Liver (tissue), 9 donors: ENCODE measurements around the gene GALNT1. TPM values are rescaled to one million over a fixed set of nuclear protein-coding genes. Genes with fewer than 3 reads are reported as not detected.

Experiments
- DNase-seq: peaks from one replicate; pipeline ENCODE4 v3.0.0-alpha.2; 2017; ENCODE audit warnings: low spot score
- H3K27ac ChIP-seq, 2 donors: one replicate each; pipeline ENCODE4 v1.7.0; 2013; ENCODE audit warnings: inconsistent platforms in 2 of 2, low read length in 2 of 2, control low read depth in 1 of 2, low read depth in 1 of 2, mild to moderate bottlenecking in 1 of 2
- H3K27me3 ChIP-seq, 4 donors: one replicate each; pipeline versions ENCODE4 v1.6.1 to v1.7.0; 2013; ENCODE audit warnings: low read length in 3 of 4, inconsistent platforms in 1 of 4, mild to moderate bottlenecking in 1 of 4, moderate library complexity in 1 of 4; ENCODE audit not compliant: control insufficient read depth in 4 of 4, insufficient read depth in 4 of 4
- H3K36me3 ChIP-seq, 4 donors: one replicate each; pipeline versions ENCODE4 v1.6.1 to v1.7.0; 2013; ENCODE audit warnings: low read length in 3 of 4, mild to moderate bottlenecking in 3 of 4, low read depth in 1 of 4, moderate library complexity in 1 of 4; ENCODE audit not compliant: control insufficient read depth in 4 of 4, insufficient read depth in 3 of 4
- H3K4me1 ChIP-seq, 4 donors: one replicate each; pipeline versions ENCODE4 v1.6.1 to v1.7.0; 2013; ENCODE audit warnings: low read length in 3 of 4, mild to moderate bottlenecking in 3 of 4, moderate library complexity in 1 of 4; ENCODE audit not compliant: control insufficient read depth in 4 of 4, insufficient read depth in 4 of 4
- H3K4me3 ChIP-seq, 3 donors: one replicate each; pipeline versions ENCODE4 v1.6.1 to v1.7.0; 2013; ENCODE audit warnings: low read length in 3 of 3, control low read depth in 1 of 3, low read depth in 1 of 3, mild to moderate bottlenecking in 1 of 3
- H3K9ac ChIP-seq, 2 donors: one replicate each; pipeline ENCODE4 v1.7.0; 2013; ENCODE audit warnings: low read length in 2 of 2, mild to moderate bottlenecking in 2 of 2, moderate library complexity in 2 of 2, control low read depth in 1 of 2, low read depth in 1 of 2
- H3K9me3 ChIP-seq, 4 donors: one replicate each; pipeline versions ENCODE4 v1.6.1 to v1.7.0; 2013; ENCODE audit warnings: low read length in 3 of 4; ENCODE audit not compliant: control insufficient read depth in 4 of 4
- FOXA1 ChIP-seq: IDR thresholded peaks from 2 replicates; pipeline ENCODE4 v1.6.1; 2016; ENCODE audit warnings: antibody characterized with exemption
- HNF4A ChIP-seq, 2 donors: conservative IDR thresholded peaks; 2 replicates each; pipeline ENCODE4 v1.6.1; 2016; ENCODE audit warnings: antibody characterized with exemption in 2 of 2, mild to moderate bottlenecking in 2 of 2
- HNF4G ChIP-seq: IDR thresholded peaks from 2 replicates; pipeline ENCODE4 v1.6.1; 2016; ENCODE audit warnings: antibody characterized with exemption
- JUND ChIP-seq, 2 donors: IDR thresholded peaks; 2 replicates each; pipeline ENCODE4 v1.6.1; 2016; ENCODE audit warnings: antibody characterized with exemption in 2 of 2
- MAX ChIP-seq: IDR thresholded peaks from 2 replicates; pipeline ENCODE4 v1.6.1; 2016; ENCODE audit warnings: antibody characterized with exemption
- NR2F2 ChIP-seq: IDR thresholded peaks from 2 replicates; pipeline ENCODE4 v1.6.1; 2016; ENCODE audit warnings: antibody characterized with exemption
- RAD21 ChIP-seq, 2 donors: IDR thresholded peaks; 2 replicates each; pipeline ENCODE4 v1.6.1; 2016; ENCODE audit warnings: antibody characterized with exemption in 2 of 2, mild to moderate bottlenecking in 2 of 2
- REST ChIP-seq: IDR thresholded peaks from 2 replicates; pipeline ENCODE4 v1.6.1; 2016; ENCODE audit warnings: antibody characterized with exemption, mild to moderate bottlenecking
- RXRA ChIP-seq, 2 donors: IDR thresholded peaks; 2 replicates each; pipeline ENCODE4 v1.6.1; 2017 to 2018; ENCODE audit warnings: antibody characterized with exemption in 2 of 2, mild to moderate bottlenecking in 1 of 2
- SP1 ChIP-seq: IDR thresholded peaks from 2 replicates; pipeline ENCODE4 v1.6.1; 2018; ENCODE audit warnings: antibody characterized with exemption, mild to moderate bottlenecking
- TAF1 ChIP-seq: conservative IDR thresholded peaks from 2 replicates; pipeline ENCODE4 v1.6.1; 2016; ENCODE audit warnings: antibody characterized with exemption, mild to moderate bottlenecking
- YY1 ChIP-seq: IDR thresholded peaks from 2 replicates; pipeline ENCODE4 v1.6.1; 2016; ENCODE audit warnings: antibody characterized with exemption, mild to moderate bottlenecking
- ZBTB33 ChIP-seq: IDR thresholded peaks from 2 replicates; pipeline ENCODE4 v1.6.1; 2016; ENCODE audit warnings: antibody characterized with exemption
- WGBS: extraction: QIAGEN DNeasy Blood & Tissue Kit; methylation state at CpG from one replicate; pipeline ENCODE4 v1.1.7; 2013; 5-methylcytosine and 5-hydroxymethylcytosine counted together
- polyA plus RNA-seq, 2 donors: library from polyadenylated mRNA; stranded (reverse) in 1 of 2; unstranded in 1 of 2; fragments of 200-250 nt in 1 of 2; fragments of >200 nt in 1 of 2; fragmentation: Nextera tagmentation in 1 of 2; extraction: Ambion mirVana in 1 of 2; gene quantifications; one replicate each; pipeline versions ENCODE4 v1.2.1 to v1.2.3, GENCODE V29; 2013 to 2015
- total RNA-seq, 2 donors: library from RNA; depleted of rRNA; stranded (reverse); fragments of >200 nt; gene quantifications; one replicate each; pipeline ENCODE4 v1.2.3, GENCODE V29; 2014
- donor health status: healthy.
- donor health status: healthy.
- donor health status: healthy.
- donor health status: healthy.
- donor health status: healthy.

Gene GALNT1
- total and polyA plus RNA-seq, 4 donors, result 13.9 to 42.2 (median 26.5) TPM

GRCh38 chr18:35658112-35658511 lies 76.6 kb downstream of the GALNT1 start:
- H3K36me3 ChIP-seq, result peaks cover 0 to 3% (median under 1%) of the 10 kb centered on the region in 4 donors
- H3K9me3 ChIP-seq, result no peaks in the 10 kb centered on the region
- DNase-seq, result no peak
- H3K27me3 ChIP-seq, result no peaks in the 10 kb centered on the region
- no peaks in the 10 kb centered on the region for H3K4me1 ChIP-seq
- no peak for TF ChIP-seq FOXA1
- no peak for TF ChIP-seq SP1
- TF ChIP-seq HNF4G, result no peak
- TF ChIP-seq MAX, result no peak
- TF ChIP-seq HNF4A (conservative IDR thresholded peaks at IDR 0.05), result no peak
- no peak for TF ChIP-seq YY1
- TF ChIP-seq TAF1, result no peak
- no peak for TF ChIP-seq RXRA (IDR thresholded peaks at IDR 0.05)
- no peak for TF ChIP-seq NR2F2
- TF ChIP-seq REST, result no peak
- no peak for TF ChIP-seq ZBTB33
- TF ChIP-seq JUND (IDR thresholded peaks at IDR 0.05), result no peak
- H3K27ac ChIP-seq, result no peak overlapping the region
- 95% methylated on average over 4 of the region's 4 CpGs for WGBS
- H3K9ac ChIP-seq, result no peak overlapping the region
- no peak overlapping the region for H3K4me3 ChIP-seq

GRCh38 chr18:35661483-35662146 lies 80.1 kb downstream of the GALNT1 start:
- Histone ChIP-seq H3K9me3 (no peaks in the 10 kb centered on the region), H3K27me3 (no peaks in the 10 kb centered on the region), H3K9ac (no peak overlapping the region), H3K4me3 (no peak overlapping the region), H3K4me1 (no peaks in the 10 kb centered on the region), H3K36me3 (peaks cover 1 to 4% (median 3%) of the 10 kb centered on the region in 4 donors), H3K27ac (no peak overlapping the region)
- no peak for DNase-seq
- 71% methylated on average over 5 of the region's 5 CpGs for WGBS
- TF ChIP-seq FOXA1, result no peak
- no peak for TF ChIP-seq ZBTB33
- TF ChIP-seq RAD21 (IDR thresholded peaks at IDR 0.05), result peak in 1 of 2 donors; percentile 6
- no peak for TF ChIP-seq RXRA (IDR thresholded peaks at IDR 0.05)
- no peak for TF ChIP-seq MAX
- no peak for TF ChIP-seq HNF4G
- no peak for TF ChIP-seq SP1
